H1 (cell line): ENCODE results near the gene RNF125. TPM values are rescaled to one million over a fixed set of nuclear protein-coding genes. Genes with fewer than 3 reads are reported as not detected.
A peak's percentile ranks its signal among the peaks of the same experiment; 100 is the strongest.

Experiments
- CTCF ChIA-PET: fragments of 300-600 bp; sonication (Branson Sonifier 250); formaldehyde crosslinking; loops from one replicate; lab custom pipeline; 2021; ENCODE audit not compliant: partially characterized antibody; lab: Charles Lee
- POLR2A ChIA-PET: fragments of 300-600 bp; sonication (Branson Sonifier 250); formaldehyde crosslinking; loops from one replicate; lab custom pipeline; 2021; ENCODE audit warnings: inconsistent platforms; ENCODE audit not compliant: partially characterized antibody; lab: Charles Lee
- DNase-seq, 2 experiments: peaks; one replicate each; pipeline versions ENCODE4 v3.0.0 to v3.0.0-alpha.2; 2010 to 2022; ENCODE audit warnings: low spot score in 2 of 2, low read depth in 1 of 2, mixed read lengths in 1 of 2
- FAIRE-seq: peaks from 2 replicates; lab custom pipeline; 2011; peaks lifted over from hg19 to GRCh38; lab: Jason Lieb, UNC
- H2AFZ ChIP-seq: 2 replicates; pipeline ENCODE4 v1.8.1; 2012; ENCODE audit warnings: low read length, inconsistent platforms
- H2AK5ac ChIP-seq: 2 replicates; pipeline ENCODE4 v1.6.1; 2013; ENCODE audit warnings: low read depth, low read length
- H2BK120ac ChIP-seq: replicated peaks from 2 replicates; pipeline ENCODE3; 2013; ENCODE audit warnings: low read depth, low read length, inconsistent platforms
- H2BK12ac ChIP-seq: 2 replicates; pipeline ENCODE4 v1.6.1; 2013; ENCODE audit warnings: low read depth, low read length
- H2BK15ac ChIP-seq: 2 replicates; pipeline ENCODE4 v1.6.1; 2013; ENCODE audit warnings: low read length
- H2BK20ac ChIP-seq: 2 replicates; pipeline ENCODE4 v1.6.1; 2013; ENCODE audit warnings: low read length
- H2BK5ac ChIP-seq: 2 replicates; pipeline ENCODE4 v1.6.1; 2013; ENCODE audit warnings: low read depth, low read length
- H3K14ac ChIP-seq: 2 replicates; pipeline ENCODE4 v1.6.1; 2013; ENCODE audit warnings: inconsistent platforms; ENCODE audit not compliant: insufficient read length
- H3K18ac ChIP-seq: 2 replicates; pipeline ENCODE4 v1.6.1; 2013; ENCODE audit warnings: low read length; ENCODE audit errors: extremely low read depth
- H3K23ac ChIP-seq: 2 replicates; pipeline ENCODE4 v1.6.1; 2013; ENCODE audit warnings: inconsistent platforms; ENCODE audit not compliant: insufficient read length
- H3K23me2 ChIP-seq: 2 replicates; pipeline ENCODE4 v1.6.1; 2013; ENCODE audit warnings: low read depth, low read length
- H3K27ac ChIP-seq: 2 replicates; pipeline ENCODE4 v1.6.1; 2011; ENCODE audit warnings: low read depth, low read length, inconsistent platforms
- H3K27me3 ChIP-seq, 4 experiments: replicated peaks in 1 of 4; 1 replicate in 1 of 4; 2 replicates in 3 of 4; pipeline versions ENCODE4 v1.6.1 to v1.8.1; 2011 to 2013; ENCODE audit warnings: low read length in 3 of 4, mild to moderate bottlenecking in 3 of 4, inconsistent platforms in 2 of 4, mixed read lengths in 2 of 4, moderate library complexity in 1 of 4; ENCODE audit not compliant: control insufficient read depth in 3 of 4, insufficient read depth in 3 of 4; ENCODE audit errors: extremely low read depth in 1 of 4
- H3K36me3 ChIP-seq, 4 experiments: 2 replicates each; pipeline versions ENCODE4 v1.6.1 to v1.8.1; 2011 to 2013; ENCODE audit warnings: mild to moderate bottlenecking in 4 of 4, low read length in 3 of 4, moderate library complexity in 2 of 4, control low read depth in 1 of 4, inconsistent platforms in 1 of 4; ENCODE audit not compliant: insufficient read depth in 4 of 4, control insufficient read depth in 2 of 4
- H3K4ac ChIP-seq: replicated peaks from 2 replicates; pipeline ENCODE3; 2013; ENCODE audit warnings: low read length, low read depth, mixed read lengths, inconsistent platforms; ENCODE audit not compliant: insufficient read length
- H3K4me1 ChIP-seq, 4 experiments: replicated peaks in 1 of 4; 1 replicate in 1 of 4; 2 replicates in 3 of 4; pipeline versions ENCODE4 v1.6.1 to v1.8.1; 2011 to 2013; ENCODE audit warnings: low read length in 3 of 4, inconsistent platforms in 2 of 4, mixed read lengths in 1 of 4; ENCODE audit not compliant: insufficient read depth in 4 of 4, control insufficient read depth in 3 of 4
- H3K4me2 ChIP-seq, 2 experiments: 2 replicates each; pipeline versions ENCODE4 v1.6.1 to v1.8.1; 2011 to 2013; ENCODE audit warnings: low read depth in 2 of 2, low read length in 2 of 2, control low read depth in 1 of 2, inconsistent platforms in 1 of 2, mild to moderate bottlenecking in 1 of 2; ENCODE audit not compliant: insufficient read depth in 1 of 2
- H3K4me3 ChIP-seq, 4 experiments: fragments of 200-600, 300-600 bp in 1 of 4; sonication (generic), shearing (Covaris generic), sonication (Bioruptor Twin) in 1 of 4; 2 replicates each; pipeline versions ENCODE4 v1.5.1 to v1.8.1; 2011 to 2016; ENCODE audit warnings: low read length in 4 of 4, low read depth in 3 of 4, control low read depth in 2 of 4, inconsistent platforms in 2 of 4, mild to moderate bottlenecking in 2 of 4, mixed read lengths in 1 of 4, moderate library complexity in 1 of 4; ENCODE audit not compliant: insufficient read depth in 2 of 4; ENCODE audit errors: extremely low read depth in 1 of 4
- H3K56ac ChIP-seq: replicated peaks from 2 replicates; pipeline ENCODE3; 2013; ENCODE audit warnings: low read depth, mild to moderate bottlenecking, mixed read lengths, low read length, inconsistent platforms; ENCODE audit not compliant: insufficient read length
- H3K79me1 ChIP-seq: 2 replicates; pipeline ENCODE4 v1.6.1; 2013; ENCODE audit warnings: low read depth, low read length, control low read depth
- H3K79me2 ChIP-seq, 2 experiments: 2 replicates each; pipeline versions ENCODE4 v1.6.1 to v1.8.1; 2012 to 2013; ENCODE audit warnings: low read length in 2 of 2, mild to moderate bottlenecking in 2 of 2, inconsistent platforms in 1 of 2; ENCODE audit not compliant: insufficient read depth in 2 of 2, control insufficient read depth in 1 of 2
- H3K9ac ChIP-seq, 4 experiments: replicated peaks in 1 of 4; 1 replicate in 1 of 4; 2 replicates in 3 of 4; pipeline versions ENCODE4 v1.6.1 to v1.8.1; 2011 to 2013; ENCODE audit warnings: low read depth in 3 of 4, low read length in 3 of 4, control low read depth in 2 of 4, mild to moderate bottlenecking in 2 of 4, moderate library complexity in 2 of 4, inconsistent platforms in 1 of 4; ENCODE audit errors: extremely low read depth in 1 of 4
- H3K9me3 ChIP-seq, 2 experiments: 2 replicates each; pipeline versions ENCODE4 v1.6.1 to v1.8.1; 2012 to 2013; ENCODE audit warnings: mild to moderate bottlenecking in 2 of 2, moderate library complexity in 2 of 2, control low read depth in 1 of 2, inconsistent platforms in 1 of 2, low read depth in 1 of 2, low read length in 1 of 2, mixed read lengths in 1 of 2; ENCODE audit not compliant: insufficient read depth in 2 of 2
- H4K20me1 ChIP-seq, 2 experiments: replicated peaks in 1 of 2; 2 replicates each; pipeline versions ENCODE3 to v1.8.1; 2011 to 2013; ENCODE audit warnings: inconsistent platforms in 2 of 2, low read length in 2 of 2, mild to moderate bottlenecking in 1 of 2; ENCODE audit not compliant: insufficient read depth in 2 of 2, control insufficient read depth in 1 of 2
- H4K5ac ChIP-seq: 2 replicates; pipeline ENCODE4 v1.6.1; 2013; ENCODE audit warnings: low read length, low read depth, mixed read lengths, inconsistent platforms; ENCODE audit not compliant: insufficient read length
- H4K8ac ChIP-seq: 2 replicates; pipeline ENCODE4 v1.8.0; 2013; ENCODE audit warnings: mild to moderate bottlenecking, moderate library complexity, low read length, inconsistent platforms; ENCODE audit not compliant: insufficient read depth; ENCODE audit errors: extremely low read depth
- H4K91ac ChIP-seq: replicated peaks from 2 replicates; pipeline ENCODE3; 2013; ENCODE audit warnings: low read length, mixed read lengths, inconsistent platforms; ENCODE audit not compliant: insufficient read length
- ASH2L ChIP-seq: fragments of 200-600, 300-600 bp; sonication (generic); IDR thresholded peaks from one replicate; pipeline ENCODE4 v1.7.1; 2017; ENCODE audit warnings: low read length
- BCL11A ChIP-seq, 2 experiments: IDR thresholded peaks; one replicate each; pipeline ENCODE4 v1.6.1; 2011; ENCODE audit warnings: low read depth in 2 of 2, low read length in 2 of 2, mild to moderate bottlenecking in 2 of 2
- EZH2 ChIP-seq: fragments of 200-600 bp; sonication (generic); IDR thresholded peaks from 2 replicates; pipeline ENCODE4 v1.7.1; 2012; ENCODE audit warnings: low read depth, mild to moderate bottlenecking, moderate library complexity, low read length, inconsistent platforms; ENCODE audit not compliant: severe bottlenecking
- JUND ChIP-seq: IDR thresholded peaks from 2 replicates; pipeline ENCODE4 v1.6.1; 2011; ENCODE audit warnings: mild to moderate bottlenecking, improper control_type of control experiment, low read length
- MAX ChIP-seq: IDR thresholded peaks from 2 replicates; pipeline ENCODE4 v1.6.1; 2012; ENCODE audit warnings: inconsistent platforms
- NANOG ChIP-seq: IDR thresholded peaks from 2 replicates; pipeline ENCODE4 v1.6.1; 2011; ENCODE audit warnings: low read length, low read depth, mild to moderate bottlenecking, inconsistent platforms; ENCODE audit not compliant: insufficient read depth, poor library complexity, severe bottlenecking
- POLR2A ChIP-seq, 2 experiments: IDR thresholded peaks; 1 replicate in 1 of 2; 2 replicates in 1 of 2; pipeline ENCODE4 v1.6.1; 2011; ENCODE audit warnings: low read depth in 2 of 2, low read length in 2 of 2, mild to moderate bottlenecking in 2 of 2; ENCODE audit errors: control extremely low read depth in 1 of 2
- POU5F1 ChIP-seq: IDR thresholded peaks from 2 replicates; pipeline ENCODE4 v1.6.1; 2011; ENCODE audit warnings: low read depth, mild to moderate bottlenecking, low read length, moderate library complexity
- RXRA ChIP-seq: IDR thresholded peaks from 2 replicates; pipeline ENCODE4 v1.6.1; 2011; ENCODE audit warnings: low read depth, mild to moderate bottlenecking, low read length, moderate library complexity; ENCODE audit not compliant: insufficient read depth
- SIRT6 ChIP-seq: IDR thresholded peaks from one replicate; pipeline ENCODE4 v1.7.1; 2012; ENCODE audit warnings: low read length, inconsistent platforms
- SIX5 ChIP-seq: IDR thresholded peaks from 2 replicates; pipeline ENCODE4 v1.6.1; 2011; ENCODE audit warnings: mild to moderate bottlenecking, low read depth, low read length
- TAF1 ChIP-seq: IDR thresholded peaks from 2 replicates; pipeline ENCODE4 v1.6.1; 2011; ENCODE audit warnings: mild to moderate bottlenecking, low read depth, low read length
- TEAD4 ChIP-seq: IDR thresholded peaks from 2 replicates; pipeline ENCODE4 v1.6.1; 2012; ENCODE audit warnings: low read depth, low read length, inconsistent platforms, mixed read lengths
- WGBS, 2 experiments: shearing (Covaris generic) in 1 of 2; methylation state at CpG; one replicate each; pipeline versions ENCODE4 v1.1.6 to v1.1.7; 2013 to 2015; ENCODE audit warnings: low lambda C conversion rate in 2 of 2, mixed read lengths in 2 of 2, inconsistent platforms in 1 of 2, low coverage in 1 of 2, missing lambda C conversion rate in 1 of 2; ENCODE audit not compliant: insufficient replicate concordance in 2 of 2, insufficient coverage in 1 of 2, insufficient read length in 1 of 2; ENCODE audit errors: extremely low coverage in 1 of 2, missing lambda C conversion rate in 1 of 2; 5-methylcytosine and 5-hydroxymethylcytosine counted together
- polyA plus RNA-seq, 7 experiments: library from polyadenylated mRNA; depleted of rRNA in 3 of 7; stranded (reverse) in 5 of 7; unstranded in 2 of 7; fragments of >200 nt in 5 of 7; fragments of 200-250 nt in 2 of 7; gene quantifications; 1 replicate in 5 of 7; 2 replicates in 1 of 7; 4 replicates in 1 of 7; pipeline versions ENCODE4 v1.2.1 to v1.2.3, GENCODE V29; 2011 to 2013; ENCODE audit warnings: missing spikeins in 2 of 7, mixed read lengths in 2 of 7
- total RNA-seq: library from RNA; stranded (reverse); fragmentation: NEBNext Ultra II Directional; extraction: Animal tissue kit (Norgen Biotek cat#: 25700); gene quantifications from 2 replicates; pipeline ENCODE4 v1.2.1, GENCODE V29; 2021

Gene RNF125
- total and polyA plus RNA-seq, 2 of the 8 experiments (the other 6 are each of a cell fraction or from before 2014, with no cell fraction given): 14.3 to 15.2 TPM

DNA sequence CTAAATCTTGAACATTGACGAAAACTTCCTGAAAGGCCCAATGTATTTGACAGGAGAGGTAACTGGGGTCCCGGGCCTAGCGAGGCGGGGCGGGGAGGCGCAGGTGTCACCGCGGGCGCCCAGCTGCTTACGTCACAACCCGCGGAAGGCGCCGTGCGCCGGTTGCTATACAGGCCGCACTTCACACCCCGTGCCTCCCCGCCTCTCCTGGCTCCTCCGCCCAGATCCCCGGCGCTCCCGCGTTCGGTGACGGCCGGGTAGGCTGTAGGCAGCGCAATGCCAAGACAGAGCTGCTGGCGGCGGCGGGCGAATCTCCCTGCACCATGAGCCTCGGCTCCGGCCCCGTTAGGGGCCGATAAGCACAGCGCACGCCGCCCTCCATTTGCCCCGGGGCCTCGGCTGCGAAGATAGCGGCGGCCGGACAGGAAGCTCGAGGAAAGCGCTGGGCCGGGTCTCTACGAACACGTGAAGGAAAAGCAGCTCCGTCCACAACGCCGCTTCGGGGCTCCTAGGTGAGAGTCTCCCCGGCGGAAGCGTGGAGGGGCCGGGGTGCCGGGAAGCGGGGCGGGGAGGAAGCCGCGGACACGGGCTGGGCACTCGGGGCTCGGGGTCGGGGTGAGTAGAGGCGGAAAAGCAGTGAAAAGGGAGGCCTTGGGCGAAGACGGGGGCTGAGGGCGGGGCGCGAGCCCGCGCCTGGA lies 73.2 kb downstream of the RNF125 start, which contains the start of gene RNF138:
RNF138 (plus strand) TSS at position 151 of the 698 bp plus-strand sequence. CDS start 903 bp downstream, outside the sequence.
- Histone ChIP-seq H4K5ac (peak within 1 kb of the TSS; percentile 18), H2BK120ac (no peak within 1 kb of the TSS), H4K91ac (peak within 1 kb of the TSS; percentile 52), H2AK5ac (no peak within 1 kb of the TSS), H2BK20ac (no peak within 1 kb of the TSS), H3K27me3 (no peaks in the 10 kb centered on the region), H3K56ac (no peak within 1 kb of the TSS), H3K23me2 (peaks cover 5% of the 10 kb centered on the region; the same call in 1 of the 2 replicates), H2BK12ac (peak within 1 kb of the TSS; percentile 93; the same call in 1 of the 2 replicates), H3K27ac (peak within 1 kb of the TSS; percentile 91), H2BK15ac (no peak within 1 kb of the TSS), H3K9me3 (no peaks in the 10 kb centered on the region), H2AFZ (peak within 1 kb of the TSS; percentile 72), H3K14ac (no peak within 1 kb of the TSS), H3K79me1 (peaks cover 8% of the 10 kb centered on the region), H3K18ac (peak within 1 kb of the TSS; percentile 96), H4K8ac (peak within 1 kb of the TSS; percentile 98), H3K4me3 (peak within 1 kb of the TSS; percentile 84 to 92 (median 88)), H2BK5ac (peak within 1 kb of the TSS; percentile 97), H3K4me1 (peaks cover 0 to 3% (median 3%) of the 10 kb centered on the region in 4 experiments; a peak in 3 of 7 replicates), H3K9ac (peak within 1 kb of the TSS; percentile 82 to 94 (median 90)), H4K20me1 (peaks cover 6 to 11% of the 10 kb centered on the region in 2 experiments), H3K4me2 (peak within 1 kb of the TSS; percentile 80 to 85), H3K4ac (no peak within 1 kb of the TSS), H3K79me2 (peaks cover 22 to 38% of the 10 kb centered on the region in 2 experiments), H3K36me3 (peaks cover 0 to 10% (median 0%) of the 10 kb centered on the region in 4 experiments; a peak in 1 of 8 replicates), H3K23ac (no peak within 1 kb of the TSS)
- DNase-seq (peak; percentile 66 to 86), FAIRE-seq (no peak)
- WGBS, 2 experiments: 3% methylated on average over 51 of the region's 75 CpGs; no CpG with 5 or more reads in 1 of the 2 experiments
- CTCF ChIA-PET: interaction anchor here (0.6 kb wide), 1 partner anchor 216 kb away, joined by 5 read pairs; no protein-coding TSS in a partner anchor
- POLR2A ChIA-PET: interaction anchor here (0.7 to 1.6 kb wide), 11 partner anchors 8 to 304 kb away, joined by 3 to 10 read pairs (median 4); partner anchors contain the start of gene RNF125
- TF ChIP-seq TEAD4: no peak
- no peak for TF ChIP-seq SIRT6
- TF ChIP-seq RXRA: no peak
- TF ChIP-seq JUND: 0 out of 2 replicates have a peak, but pooled peaks have one; percentile 16
- no peak for TF ChIP-seq NANOG
- TF ChIP-seq EZH2: no peak
- peak; percentile 79 to 94 for TF ChIP-seq POLR2A (IDR thresholded peaks at IDR 0.05; ENCODE audit: control extremely low read depth in 1 of 2, low read depth in 2 of 2, low read length in 2 of 2)
- TF ChIP-seq ASH2L: peak; percentile 66
- TF ChIP-seq SIX5: no peak
- no peak for TF ChIP-seq POU5F1
- peak; percentile 87 for TF ChIP-seq TAF1
- peak; percentile 78 for TF ChIP-seq MAX
- no peak for TF ChIP-seq BCL11A (IDR thresholded peaks at IDR 0.05; ENCODE audit: low read depth in 2 of 2, low read length in 2 of 2)
